Raji (cell line): ENCODE measurements around the gene ICE2.

Experiments used
- POLR2A ChIP-seq: IDR thresholded peaks from 2 replicates; pipeline ENCODE4 v1.6.1; 2011; ENCODE audit warnings: low read depth, low read length, control low read depth; ENCODE audit not compliant: insufficient read depth

Gene ICE2

GRCh38 chr15:60478566-60479360 lies at the start of gene ICE2:
Gene ICE2, minus strand, starts transcription at chr15:60479142. Its CDS starts 1,165 bp downstream, at chr15:60477977.
- TF ChIP-seq POLR2A, result peak; percentile 90

GRCh38 chr15:60528530-60528929 lies 49.6 kb upstream of the ICE2 start:
- TF ChIP-seq POLR2A, result no peak

DNA sequence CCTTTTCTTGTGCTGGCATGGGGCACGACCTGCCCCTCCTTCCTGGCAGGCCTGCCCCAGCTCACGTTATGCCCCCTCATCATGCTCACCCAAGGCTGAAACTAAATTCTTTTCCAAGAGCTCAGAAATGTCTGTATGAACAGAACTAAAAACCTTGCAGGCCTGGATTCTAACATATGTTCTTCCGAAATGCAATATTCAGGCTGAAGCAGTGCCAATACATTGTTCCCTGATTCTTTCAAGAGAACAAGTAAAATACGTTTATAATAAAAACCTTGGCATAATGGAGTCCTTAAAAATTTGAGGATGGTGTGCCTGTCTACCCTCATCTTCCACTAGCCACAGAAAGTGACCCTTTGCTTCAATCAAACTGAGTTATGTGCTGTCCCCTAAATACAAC lies 48.5 kb upstream of the ICE2 start:
- no peak for TF ChIP-seq POLR2A

DNA sequence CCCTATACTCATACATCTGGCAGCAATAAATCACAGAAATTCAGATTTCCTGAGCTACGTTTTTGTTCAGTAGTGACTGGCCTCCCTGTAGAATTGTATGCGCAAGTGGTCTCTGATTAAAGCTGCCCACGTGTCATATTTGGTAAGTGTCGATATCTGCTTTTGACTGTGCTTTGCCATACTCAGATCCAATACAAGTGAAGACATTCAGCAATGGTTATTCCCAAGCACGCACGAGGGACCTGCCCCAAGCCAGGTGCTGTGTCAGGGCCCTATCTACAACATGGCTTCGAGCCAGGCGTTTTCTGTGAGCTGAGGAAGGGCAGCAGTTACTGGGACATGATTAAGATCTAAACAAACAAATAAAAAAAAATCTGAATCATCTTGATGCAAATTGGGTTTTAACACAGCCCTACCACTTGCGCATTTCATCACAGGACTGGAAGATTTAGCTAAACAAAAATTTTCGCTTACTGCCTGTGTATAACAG lies 47.2 kb upstream of the ICE2 start:
- TF ChIP-seq POLR2A, result no peak

- TF ChIP-seq POLR2A, result no peak
Measured at GRCh38 chr15:60525341-60526039, 46.5 kb upstream of the ICE2 start.

GRCh38 chr15:60523056-60523455 lies 44.1 kb upstream of the ICE2 start:
- no peak for TF ChIP-seq POLR2A

GRCh38 chr15:60520825-60521368 lies 42.0 kb upstream of the ICE2 start:
- no peak for TF ChIP-seq POLR2A

DNA sequence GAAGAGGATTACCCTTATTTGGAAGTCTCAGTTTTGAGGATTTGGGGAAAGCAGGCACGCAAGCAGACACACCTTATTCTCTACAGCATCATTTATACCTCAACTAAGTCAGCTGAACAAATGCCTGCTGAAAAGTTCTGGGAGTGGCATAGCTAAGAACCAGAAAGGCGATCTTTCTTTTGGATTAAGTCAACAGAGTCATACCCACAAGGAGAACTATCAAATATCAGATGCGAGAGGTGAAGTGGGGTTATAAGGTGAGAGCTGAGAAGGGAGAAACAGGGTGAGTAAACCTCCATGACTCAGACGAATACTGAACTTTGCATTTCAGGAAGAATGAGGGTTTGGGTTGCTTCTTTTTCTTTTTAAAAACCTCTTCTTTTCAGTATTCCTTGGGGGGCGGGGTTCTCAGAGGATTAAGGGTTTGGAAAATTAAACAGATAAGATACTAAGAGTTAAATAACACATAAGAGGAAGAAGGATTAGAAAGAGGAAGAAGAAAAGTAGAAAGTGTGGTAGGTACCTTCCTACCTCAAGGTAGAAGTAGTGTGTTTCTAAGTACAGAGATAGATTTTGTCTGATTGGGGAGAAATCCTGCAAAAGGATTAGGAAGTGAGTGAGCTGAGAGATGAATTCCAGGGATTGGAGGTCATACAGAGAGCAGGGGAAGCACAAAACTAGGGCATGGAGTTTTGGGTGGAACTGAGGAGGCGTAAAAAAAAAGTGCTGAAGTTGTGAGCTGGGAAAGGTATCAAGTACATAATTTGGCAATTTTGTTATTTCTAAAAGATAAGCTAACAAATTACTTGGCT lies 41.3 kb upstream of the ICE2 start:
- no peak for TF ChIP-seq POLR2A

DNA sequence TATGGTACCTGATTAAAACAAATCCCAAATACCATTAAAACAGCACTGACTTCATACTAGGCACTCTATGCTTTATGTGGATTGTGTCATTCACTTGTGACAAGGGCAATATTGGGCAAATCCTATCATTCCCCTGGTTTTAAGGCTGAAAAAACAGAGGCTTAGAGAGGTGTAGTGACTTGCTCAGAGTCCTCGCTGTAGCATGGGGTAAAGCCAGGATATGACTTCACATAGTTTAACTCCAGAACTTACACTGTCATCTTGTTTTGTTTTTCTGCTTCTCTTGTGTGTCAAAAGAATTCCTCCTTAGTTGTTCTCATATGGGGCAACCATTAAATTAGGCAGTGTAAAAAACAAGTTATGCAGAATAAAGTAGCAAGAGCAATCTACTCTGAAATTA lies 40.3 kb upstream of the ICE2 start:
- TF ChIP-seq POLR2A, result no peak

- TF ChIP-seq POLR2A, result no peak
Measured at GRCh38 chr15:60518511-60518910, 39.6 kb upstream of the ICE2 start.

- TF ChIP-seq POLR2A, result no peak
Measured at GRCh38 chr15:60514261-60514881, 35.4 kb upstream of the ICE2 start.

DNA sequence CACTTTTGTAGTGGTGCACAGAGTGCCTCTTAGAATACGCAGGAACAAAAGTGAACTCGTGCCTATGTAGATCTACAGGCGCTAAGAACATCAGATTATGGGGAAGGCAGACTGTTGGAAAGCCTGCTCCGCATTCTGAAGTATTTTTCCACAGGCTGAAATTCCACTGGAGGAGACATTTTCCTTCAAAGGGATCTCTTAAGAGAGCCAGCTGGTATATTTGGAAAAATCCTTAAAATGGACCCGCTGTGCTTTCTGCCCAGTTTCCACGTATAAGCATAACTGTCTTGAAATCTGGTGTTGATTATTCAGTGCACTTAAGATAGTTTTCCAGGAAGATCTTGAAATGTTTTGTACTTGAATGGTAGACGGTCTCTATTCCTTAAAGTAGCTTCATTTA lies 34.7 kb upstream of the ICE2 start:
- TF ChIP-seq POLR2A, result no peak

GRCh38 chr15:60512937-60513336 lies 34.0 kb upstream of the ICE2 start:
- no peak for TF ChIP-seq POLR2A

- TF ChIP-seq POLR2A, result no peak
Measured at GRCh38 chr15:60511351-60512031, 32.5 kb upstream of the ICE2 start.
